CD4-positive, CD25-positive, alpha-beta regulatory T cell (primary cell): ENCODE data around the gene ACTA2. TPM values are rescaled to one million over a fixed set of nuclear protein-coding genes. Genes with fewer than 3 reads are reported as not detected.
A peak's percentile ranks its signal among the peaks of the same experiment; 100 is the strongest.

Experiments
- ATAC-seq, 2 donors: fragments of 150-1000 bp; cut with Tn5 transposase; one replicate each; pipeline ENCODE4 v1.10.0; 2021; ENCODE audit warnings: low read depth in 2 of 2, moderate number of reproducible peaks in 2 of 2, moderate library complexity in 1 of 2
- DNase-seq, 3 donors: peaks; one replicate each; pipeline versions ENCODE4 v3.0.0 to v3.0.0-alpha.2; 2012 to 2022; ENCODE audit warnings: mixed read lengths in 1 of 3
- H3K27ac ChIP-seq: one replicate; pipeline ENCODE4 v1.7.0; 2013; ENCODE audit warnings: mild to moderate bottlenecking, low read length; ENCODE audit not compliant: insufficient read depth, poor library complexity, severe bottlenecking
- H3K27me3 ChIP-seq: one replicate; pipeline ENCODE4 v1.7.0; 2013; ENCODE audit warnings: low read length; ENCODE audit not compliant: control insufficient read depth, insufficient read depth
- H3K36me3 ChIP-seq: one replicate; pipeline ENCODE4 v1.7.0; 2013; ENCODE audit warnings: mild to moderate bottlenecking, low read length, moderate library complexity; ENCODE audit not compliant: control insufficient read depth, insufficient read depth
- H3K4me1 ChIP-seq: 2 replicates; pipeline ENCODE4 v1.7.0; 2013; ENCODE audit warnings: mild to moderate bottlenecking, low read length; ENCODE audit not compliant: insufficient read depth, control insufficient read depth, poor library complexity, severe bottlenecking
- H3K4me3 ChIP-seq: one replicate; pipeline ENCODE4 v1.7.0; 2013; ENCODE audit warnings: low read depth, mild to moderate bottlenecking, low read length, moderate library complexity
- H3K9me3 ChIP-seq, 2 experiments: 1 replicate in 1 of 2; 2 replicates in 1 of 2; pipeline ENCODE4 v1.7.0; 2013; ENCODE audit warnings: low read length in 2 of 2, mild to moderate bottlenecking in 1 of 2, moderate library complexity in 1 of 2; ENCODE audit not compliant: control insufficient read depth in 2 of 2
- H3K27ac Mint-ChIP-seq, 3 donors: one replicate each; pipeline ENCODE4 v1.8.0; 2020 to 2022; ENCODE audit warnings: mild to moderate bottlenecking in 3 of 3, mixed read lengths in 3 of 3, moderate library complexity in 2 of 3
- H3K27me3 Mint-ChIP-seq: one replicate; pipeline ENCODE4 v1.8.0; 2022; ENCODE audit warnings: mild to moderate bottlenecking, mixed read lengths
- H3K36me3 Mint-ChIP-seq: one replicate; pipeline ENCODE4 v1.8.0; 2020; ENCODE audit warnings: mixed read lengths
- H3K4me1 Mint-ChIP-seq, 4 donors: one replicate each; pipeline ENCODE4 v1.8.0; 2020 to 2022; ENCODE audit warnings: mixed read lengths in 4 of 4, mild to moderate bottlenecking in 1 of 4
- H3K4me3 Mint-ChIP-seq, 4 donors: one replicate each; pipeline ENCODE4 v1.8.0; 2020 to 2022; ENCODE audit warnings: mild to moderate bottlenecking in 4 of 4, mixed read lengths in 4 of 4, moderate library complexity in 3 of 4
- H3K9me3 Mint-ChIP-seq, 7 donors: one replicate each; pipeline ENCODE4 v1.8.0; 2020 to 2022; ENCODE audit warnings: mixed read lengths in 7 of 7, mild to moderate bottlenecking in 3 of 7, moderate library complexity in 2 of 7
- polyA plus RNA-seq, 4 donors: library from polyadenylated mRNA; unstranded; fragments of 300-500 nt; fragmentation: Illumina TruSeq; gene quantifications; one replicate each; pipeline ENCODE4 v1.2.3, GENCODE V29; 2021
- total RNA-seq: library from RNA; stranded (reverse); gene quantifications from one replicate; pipeline ENCODE4 v1.2.3, GENCODE V29; 2022

The ACTA2 gene
- total and polyA plus RNA-seq, 5 donors from 2014 or later: 26.2 to 65.9 (median 53.1) TPM

- peaks cover 12 to 24% (median 16%) of the 10 kb centered on the region in 4 donors for H3K4me1 Mint-ChIP-seq
- H3K4me1 ChIP-seq: peaks cover 11% of the 10 kb centered on the region
- H3K4me3 ChIP-seq: no peak overlapping the region
- no peak for DNase-seq
- no peaks in the 10 kb centered on the region for H3K9me3 ChIP-seq
- no peak overlapping the region for H3K4me3 Mint-ChIP-seq
- H3K36me3 Mint-ChIP-seq: peaks cover 20% of the 10 kb centered on the region
- no peaks in the 10 kb centered on the region for H3K27me3 Mint-ChIP-seq
- peaks cover 21% of the 10 kb centered on the region for H3K36me3 ChIP-seq
- H3K9me3 Mint-ChIP-seq: no peaks in the 10 kb centered on the region
- H3K27ac ChIP-seq: no peak overlapping the region
- H3K27ac Mint-ChIP-seq: peak overlapping the region in 1 of 3 donors; percentile 28
- H3K27me3 ChIP-seq: no peaks in the 10 kb centered on the region
- no peak for ATAC-seq
Observed at GRCh38 chr10:88931548-88931947, 21.0 kb downstream of the ACTA2 start.

- H3K27ac Mint-ChIP-seq: peak overlapping the region in 1 of 3 donors; percentile 83
- Histone ChIP-seq H3K27ac (no peak overlapping the region), H3K36me3 (peaks cover 46% of the 10 kb centered on the region), H3K4me3 (no peak overlapping the region), H3K27me3 (no peaks in the 10 kb centered on the region), H3K9me3 (no peaks in the 10 kb centered on the region), H3K4me1 (no peaks in the 10 kb centered on the region)
- no peak overlapping the region for H3K4me3 Mint-ChIP-seq
- no peaks in the 10 kb centered on the region for H3K9me3 Mint-ChIP-seq
- H3K27me3 Mint-ChIP-seq: no peaks in the 10 kb centered on the region
- DNase-seq: no peak
- no peak for ATAC-seq
- H3K4me1 Mint-ChIP-seq: peaks cover 7 to 10% (median 7%) of the 10 kb centered on the region in 4 donors
- H3K36me3 Mint-ChIP-seq: peaks cover 42% of the 10 kb centered on the region
Observed at GRCh38 chr10:88928254-88928653, 24.3 kb downstream of the ACTA2 start.

- Mint-ChIP-seq H3K4me1 (peaks cover under 1 to 10% (median 2%) of the 10 kb centered on the region in 4 donors), H3K27me3 (no peaks in the 10 kb centered on the region), H3K4me3 (no peak overlapping the region), H3K9me3 (no peaks in the 10 kb centered on the region), H3K27ac (no peak overlapping the region), H3K36me3 (peaks cover 48% of the 10 kb centered on the region)
- peaks cover 52% of the 10 kb centered on the region for H3K36me3 ChIP-seq
- H3K4me3 ChIP-seq: no peak overlapping the region
- no peak overlapping the region for H3K27ac ChIP-seq
- H3K27me3 ChIP-seq: no peaks in the 10 kb centered on the region
- no peaks in the 10 kb centered on the region for H3K9me3 ChIP-seq
- ATAC-seq: no peak
- no peak for DNase-seq
- no peaks in the 10 kb centered on the region for H3K4me1 ChIP-seq
Observed at GRCh38 chr10:88927416-88927690, 25.2 kb downstream of the ACTA2 start.

GRCh38 chr10:88926566-88927415 is 25.8 kb downstream of the ACTA2 start:
- Mint-ChIP-seq H3K27me3 (no peaks in the 10 kb centered on the region), H3K4me3 (no peak overlapping the region), H3K4me1 (peaks cover 0 to 10% (median 1%) of the 10 kb centered on the region in 4 donors), H3K9me3 (no peaks in the 10 kb centered on the region), H3K27ac (no peak overlapping the region), H3K36me3 (peaks cover 47% of the 10 kb centered on the region)
- no peak for ATAC-seq
- Histone ChIP-seq H3K36me3 (peaks cover 57% of the 10 kb centered on the region), H3K9me3 (no peaks in the 10 kb centered on the region), H3K27ac (no peak overlapping the region), H3K4me3 (no peak overlapping the region), H3K4me1 (no peaks in the 10 kb centered on the region), H3K27me3 (no peaks in the 10 kb centered on the region)
- DNase-seq: no peak

- Histone ChIP-seq H3K9me3 (no peaks in the 10 kb centered on the region), H3K27ac (no peak overlapping the region), H3K36me3 (peaks cover 74% of the 10 kb centered on the region), H3K27me3 (no peaks in the 10 kb centered on the region), H3K4me3 (no peak overlapping the region), H3K4me1 (no peaks in the 10 kb centered on the region)
- Mint-ChIP-seq H3K27ac (peak overlapping the region in 1 of 3 donors; percentile 39), H3K4me3 (no peak overlapping the region), H3K36me3 (peaks cover 39% of the 10 kb centered on the region), H3K4me1 (peaks cover 0 to 14% (median 4%) of the 10 kb centered on the region in 4 donors), H3K27me3 (no peaks in the 10 kb centered on the region), H3K9me3 (no peaks in the 10 kb centered on the region)
- no peak for DNase-seq
- ATAC-seq: no peak
Observed at GRCh38 chr10:88923520-88923919, 29.1 kb downstream of the ACTA2 start.

- H3K27ac Mint-ChIP-seq: peak overlapping the region in 1 of 3 donors; percentile 39
- H3K27me3 Mint-ChIP-seq: no peaks in the 10 kb centered on the region
- H3K9me3 Mint-ChIP-seq: no peaks in the 10 kb centered on the region
- Histone ChIP-seq H3K27me3 (no peaks in the 10 kb centered on the region), H3K9me3 (no peaks in the 10 kb centered on the region), H3K27ac (no peak overlapping the region), H3K4me3 (no peak overlapping the region), H3K4me1 (no peaks in the 10 kb centered on the region), H3K36me3 (peaks cover 78% of the 10 kb centered on the region)
- no peak overlapping the region for H3K4me3 Mint-ChIP-seq
- DNase-seq (no peak), ATAC-seq (no peak)
- H3K4me1 Mint-ChIP-seq: peaks cover 0 to 14% (median 4%) of the 10 kb centered on the region in 4 donors
- H3K36me3 Mint-ChIP-seq: peaks cover 41% of the 10 kb centered on the region
Observed at GRCh38 chr10:88922041-88922440, 30.5 kb downstream of the ACTA2 start.

GRCh38 chr10:88920986-88921593 is 31.5 kb downstream of the ACTA2 start:
- DNase-seq: no peak
- Mint-ChIP-seq H3K27ac (no peak overlapping the region), H3K9me3 (no peaks in the 10 kb centered on the region), H3K27me3 (no peaks in the 10 kb centered on the region), H3K36me3 (peaks cover 36% of the 10 kb centered on the region), H3K4me3 (no peak overlapping the region), H3K4me1 (peaks cover 2 to 14% (median 6%) of the 10 kb centered on the region in 4 donors)
- Histone ChIP-seq H3K4me3 (no peak overlapping the region), H3K36me3 (peaks cover 76% of the 10 kb centered on the region), H3K4me1 (no peaks in the 10 kb centered on the region), H3K27me3 (no peaks in the 10 kb centered on the region), H3K27ac (no peak overlapping the region), H3K9me3 (no peaks in the 10 kb centered on the region)
- no peak for ATAC-seq

- Mint-ChIP-seq H3K27me3 (no peaks in the 10 kb centered on the region), H3K4me3 (no peak overlapping the region), H3K9me3 (no peaks in the 10 kb centered on the region), H3K4me1 (peaks cover 9 to 14% (median 12%) of the 10 kb centered on the region in 4 donors), H3K36me3 (peaks cover 45% of the 10 kb centered on the region), H3K27ac (no peak overlapping the region)
- H3K4me1 ChIP-seq: no peaks in the 10 kb centered on the region
- DNase-seq (no peak), ATAC-seq (no peak)
- H3K36me3 ChIP-seq: peaks cover 81% of the 10 kb centered on the region
- no peaks in the 10 kb centered on the region for H3K27me3 ChIP-seq
- no peak overlapping the region for H3K27ac ChIP-seq
- H3K4me3 ChIP-seq: no peak overlapping the region
- H3K9me3 ChIP-seq: no peaks in the 10 kb centered on the region
Observed at GRCh38 chr10:88920198-88920597, 32.4 kb downstream of the ACTA2 start.
